GM21381 (cell line): Measurements from ENCODE around the gene ZNF512.
"Not testable (repeated sequence)": the region's sequence is repeated elsewhere in the genome, so short reads cannot be mapped to it uniquely, and the experiment has no call there.

Experiments used
- ATAC-seq: cut with Tn5 transposase; IDR thresholded peaks from one replicate; pipeline ENCODE4 v1.9.1; 2021; ENCODE audit warnings: mild to moderate bottlenecking, moderate library complexity; ENCODE audit not compliant: unreplicated experiment

Gene ZNF512

DNA sequence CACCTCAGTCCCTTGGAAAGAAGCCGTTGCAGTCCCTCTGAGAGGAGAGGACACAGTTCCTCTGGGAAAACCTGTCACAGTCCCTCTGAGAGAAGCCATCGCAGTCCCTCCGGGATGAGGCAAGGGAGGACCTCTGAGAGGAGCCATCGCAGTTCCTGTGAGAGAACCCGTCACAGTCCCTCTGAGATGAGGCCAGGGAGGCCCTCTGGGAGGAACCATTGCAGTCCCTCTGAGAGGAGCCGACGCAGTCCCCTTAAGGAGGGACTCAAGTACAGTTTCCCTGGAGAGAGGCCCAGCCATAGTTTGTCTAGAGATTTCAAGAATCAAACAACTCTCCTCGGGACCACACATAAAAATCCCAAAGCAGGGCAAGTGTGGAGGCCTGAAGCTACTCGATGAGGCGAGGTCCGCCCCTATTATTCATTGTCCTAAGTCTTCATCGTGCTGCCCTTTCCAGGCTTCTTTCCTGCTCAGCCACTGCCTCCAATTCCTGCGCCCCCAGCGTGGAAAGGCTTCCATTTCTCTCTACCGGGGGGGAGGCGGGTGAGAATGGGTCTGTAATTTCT is 630 bp upstream of the ZNF512 start:
- no peak for ATAC-seq

DNA sequence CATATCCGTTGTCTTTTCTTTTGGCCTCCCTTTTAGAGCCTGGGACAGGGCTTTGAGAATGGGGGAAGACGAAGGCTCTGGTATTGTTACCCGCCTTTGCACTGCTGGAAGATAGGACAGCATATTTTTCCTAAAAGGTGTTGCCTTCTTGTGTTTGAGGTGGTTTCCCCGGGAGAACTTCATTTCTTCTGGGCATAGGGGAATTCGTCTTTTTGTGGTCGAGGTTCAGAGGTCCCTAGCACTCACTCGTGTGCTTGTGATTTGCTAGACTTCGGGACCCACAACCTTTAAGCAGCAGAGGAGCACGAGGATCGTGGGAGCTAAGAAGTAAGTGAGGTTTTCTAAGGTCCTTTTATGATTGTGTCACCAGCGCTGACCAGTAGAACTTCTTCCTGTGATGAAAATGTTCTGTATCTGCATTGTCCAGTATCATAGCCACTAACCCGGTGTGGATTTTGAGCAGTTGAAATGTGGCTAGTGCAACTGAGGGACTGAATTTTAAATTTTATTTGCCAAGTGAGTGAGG is 611 bp downstream of the ZNF512 start:
- ATAC-seq: no peak

DNA sequence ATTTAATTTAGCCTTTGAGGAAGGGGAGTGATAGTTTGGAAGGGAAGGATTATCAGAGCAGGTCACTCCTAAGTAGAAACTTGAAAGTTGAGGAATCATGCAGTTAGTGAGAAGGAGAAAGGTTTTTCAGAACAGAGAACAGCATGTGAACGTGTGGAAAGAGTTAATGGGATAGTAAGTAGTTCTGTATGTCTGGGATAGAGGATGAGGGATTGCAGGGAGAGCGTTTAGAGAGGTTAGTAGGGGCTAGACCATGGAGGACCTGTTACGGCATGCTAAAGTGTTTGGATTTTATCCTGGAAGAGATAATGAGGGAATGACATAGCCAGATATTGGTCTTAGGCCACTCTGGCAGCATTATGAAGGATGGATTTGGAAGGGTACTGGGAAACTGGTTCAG is 1.8 kb downstream of the ZNF512 start:
- no peak for ATAC-seq

DNA sequence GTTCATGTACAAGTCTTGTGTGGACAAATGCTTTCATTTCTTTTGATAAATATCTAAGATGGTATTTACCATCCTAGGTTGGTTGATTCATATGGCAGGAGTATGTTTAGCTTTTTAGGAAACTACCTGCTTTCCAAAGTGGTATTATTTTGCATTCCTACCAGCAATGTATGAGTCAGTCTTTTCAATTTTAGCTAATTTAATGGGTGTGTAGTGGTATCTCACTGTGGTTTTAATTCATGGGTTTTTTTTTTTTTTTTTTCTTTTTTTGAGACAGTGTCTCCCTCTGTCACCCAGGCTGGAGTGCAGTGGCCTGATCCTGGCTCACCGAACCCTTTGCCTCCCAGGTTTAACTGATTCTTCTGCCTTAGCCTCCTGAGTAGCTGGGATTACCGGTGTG is 4.2 kb downstream of the ZNF512 start:
- ATAC-seq: no peak

DNA sequence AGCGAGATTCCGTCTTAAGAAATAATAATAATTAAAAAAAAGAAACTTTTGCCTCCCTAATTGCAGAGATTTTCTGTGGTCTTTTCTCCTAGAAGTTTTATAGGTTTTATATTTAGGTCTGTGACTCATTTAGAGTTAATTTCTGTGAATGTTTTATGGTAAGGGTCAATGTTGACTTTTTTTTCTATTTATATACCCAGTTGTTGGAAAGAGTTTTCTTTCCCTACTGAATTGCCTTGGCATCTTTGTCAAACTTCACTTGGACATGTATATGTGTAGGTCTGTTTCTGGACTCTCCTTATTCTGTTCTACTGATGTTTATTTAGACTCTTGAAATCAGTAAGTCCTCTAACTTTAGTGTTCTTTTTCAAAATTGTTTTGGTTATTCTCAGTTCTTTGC is 5.5 kb downstream of the ZNF512 start:
- ATAC-seq: no peak

GRCh38 chr2:27591745-27592144 is 8.9 kb downstream of the ZNF512 start:
- ATAC-seq: no peak

DNA sequence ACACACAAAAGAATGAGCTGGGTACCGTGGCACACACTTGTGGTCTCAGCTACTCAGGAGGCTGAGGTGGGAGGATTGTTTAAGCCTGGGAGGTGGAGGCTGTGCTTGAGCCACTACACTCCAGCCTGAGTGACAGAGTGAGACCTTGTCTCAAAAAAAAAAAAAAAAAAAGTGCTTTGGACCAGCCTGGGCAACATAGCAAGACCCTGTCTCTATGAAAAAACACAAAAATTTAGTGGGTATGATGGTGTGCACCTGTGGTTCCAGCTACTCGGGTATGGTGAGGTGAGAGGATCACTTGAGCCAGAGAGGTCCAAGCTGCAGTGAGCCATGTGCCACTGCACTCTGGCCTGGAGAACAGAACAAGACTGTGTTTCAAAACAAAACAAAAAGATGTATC is 10.4 kb downstream of the ZNF512 start:
- no peak for ATAC-seq

GRCh38 chr2:27594020-27594703 is 11.3 kb downstream of the ZNF512 start:
- ATAC-seq: not testable (repeated sequence)

- not testable (repeated sequence) for ATAC-seq
Observed at GRCh38 chr2:27595412-27595811, 12.6 kb downstream of the ZNF512 start.

DNA sequence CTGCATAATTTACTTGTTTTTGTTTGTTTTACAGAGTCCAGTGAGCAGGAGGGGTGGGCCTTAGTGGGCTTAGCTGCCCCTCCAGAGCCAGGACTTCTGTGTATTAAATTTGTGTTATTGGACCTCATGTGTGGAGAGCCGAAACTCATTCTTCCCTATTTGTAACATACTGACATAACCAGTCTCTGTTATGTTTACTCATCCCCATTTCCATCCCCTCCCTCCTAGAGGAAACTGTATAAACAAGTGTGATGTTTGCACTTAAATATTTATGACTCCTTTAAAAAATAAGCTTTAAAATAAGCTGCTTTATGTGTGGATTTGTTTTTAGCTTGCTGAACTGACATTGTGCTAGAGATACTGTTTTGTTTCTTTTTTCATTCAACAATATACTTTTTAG is 13.8 kb downstream of the ZNF512 start:
- ATAC-seq: no peak

- no peak for ATAC-seq
Observed at GRCh38 chr2:27606611-27607010, 23.8 kb downstream of the ZNF512 start.

DNA sequence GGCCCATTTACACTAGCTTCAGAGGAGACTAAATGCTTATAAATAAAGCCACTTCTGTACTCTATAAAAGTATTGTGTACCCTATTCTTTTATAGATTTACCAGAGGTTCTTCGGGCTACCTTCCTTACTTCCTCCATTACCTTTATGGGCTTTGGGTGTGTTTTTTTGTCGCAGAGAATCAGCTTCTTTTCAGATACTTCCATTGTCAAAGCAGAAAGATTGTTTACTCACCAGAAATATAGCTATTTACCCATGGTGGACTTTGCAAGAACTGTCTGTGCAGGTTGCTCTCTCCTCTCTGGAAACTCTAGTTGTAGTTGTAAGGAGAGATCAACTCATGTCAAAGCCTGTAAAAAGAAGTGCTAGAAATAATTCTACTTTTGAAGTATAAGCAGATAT is 31.1 kb downstream of the ZNF512 start:
- ATAC-seq: no peak

- ATAC-seq: no peak
Observed at GRCh38 chr2:27615316-27615715, 32.5 kb downstream of the ZNF512 start.

DNA sequence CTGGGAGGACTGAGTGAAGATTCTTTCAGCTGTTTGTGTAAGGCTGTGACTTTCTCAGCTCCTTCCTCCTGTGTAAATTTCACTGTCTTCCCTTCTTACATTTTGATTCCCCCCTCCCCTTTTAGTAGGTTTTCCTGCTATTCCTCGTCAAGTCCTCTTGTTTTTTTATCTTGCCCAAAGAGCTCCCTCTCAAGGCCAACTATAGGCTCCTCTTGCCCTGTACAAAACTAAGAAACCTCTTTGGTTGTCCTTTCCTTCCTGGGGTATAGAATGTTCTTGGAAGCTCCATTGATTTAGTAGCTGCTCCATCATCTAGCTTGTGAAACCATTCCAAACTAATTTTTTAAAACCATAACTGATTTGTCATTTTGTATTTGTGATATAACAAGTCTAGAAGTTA is 38.7 kb downstream of the ZNF512 start:
- ATAC-seq: no peak

DNA sequence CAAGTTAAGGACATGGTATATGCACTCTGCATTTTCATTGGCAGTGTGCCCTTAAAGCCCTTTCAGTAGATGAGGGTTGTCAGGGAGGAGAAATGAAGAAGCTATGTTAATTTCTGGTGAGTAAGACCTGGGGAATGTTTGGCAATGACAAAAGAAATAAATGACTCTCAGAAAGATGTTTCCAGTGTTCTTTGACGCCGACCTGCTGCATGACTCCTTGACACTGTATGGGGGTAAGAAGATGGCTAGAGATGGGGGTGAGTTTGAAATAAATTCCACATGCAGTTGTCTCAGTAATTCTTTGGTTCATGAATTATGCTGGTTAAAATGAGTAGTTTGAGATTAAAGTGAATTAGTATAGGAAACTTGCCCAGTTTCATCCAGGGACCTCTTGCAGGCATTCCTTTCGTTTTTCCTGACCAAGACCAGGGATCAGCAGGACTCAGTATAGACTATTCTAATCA is 40.1 kb downstream of the ZNF512 start:
- no peak for ATAC-seq

DNA sequence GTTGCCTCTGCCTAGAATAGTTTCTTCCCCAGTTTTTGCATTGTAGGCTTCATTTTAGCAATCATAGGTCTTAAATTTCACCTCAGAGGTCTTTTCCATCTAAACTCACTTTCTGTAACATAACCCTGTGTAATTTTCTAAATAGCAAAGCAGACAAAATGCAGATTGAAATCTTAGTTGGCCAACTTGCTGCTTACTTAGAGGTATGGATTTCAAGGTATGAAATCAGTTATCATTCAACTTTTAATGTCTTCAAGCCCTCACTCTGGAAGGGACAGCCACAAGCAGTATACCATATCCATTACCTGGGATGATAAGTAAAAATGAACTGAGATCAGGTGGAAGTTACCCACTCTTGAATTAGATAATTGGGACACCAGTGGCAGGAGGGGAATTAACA is 42.1 kb downstream of the ZNF512 start:
- ATAC-seq: no peak

GRCh38 chr2:27626323-27626722 is 43.5 kb downstream of the ZNF512 start:
- ATAC-seq: not testable (repeated sequence)

DNA sequence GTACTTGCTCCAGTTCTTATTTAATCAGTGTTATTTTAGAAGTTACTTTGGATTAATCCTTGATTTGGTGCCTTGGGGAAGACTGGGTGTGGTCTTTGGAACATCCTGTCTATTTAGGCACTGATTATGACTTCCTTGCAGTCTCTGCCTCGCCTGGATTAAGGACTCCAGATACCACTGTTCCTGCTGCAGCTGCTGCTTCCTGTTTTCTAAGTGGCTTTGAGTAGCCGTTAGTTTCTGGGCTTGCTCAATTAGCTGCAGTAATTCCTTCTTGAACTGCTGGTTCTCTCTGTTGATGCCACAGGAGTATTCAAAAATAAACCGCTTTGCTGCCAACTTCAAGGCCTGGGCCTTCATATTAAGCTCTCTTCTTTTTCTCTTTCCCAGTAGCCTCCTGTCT is 44.1 kb downstream of the ZNF512 start:
- ATAC-seq: not testable (repeated sequence)

GRCh38 chr2:27627963-27628766 is 45.3 kb downstream of the ZNF512 start:
- peak; percentile 2 for ATAC-seq

DNA sequence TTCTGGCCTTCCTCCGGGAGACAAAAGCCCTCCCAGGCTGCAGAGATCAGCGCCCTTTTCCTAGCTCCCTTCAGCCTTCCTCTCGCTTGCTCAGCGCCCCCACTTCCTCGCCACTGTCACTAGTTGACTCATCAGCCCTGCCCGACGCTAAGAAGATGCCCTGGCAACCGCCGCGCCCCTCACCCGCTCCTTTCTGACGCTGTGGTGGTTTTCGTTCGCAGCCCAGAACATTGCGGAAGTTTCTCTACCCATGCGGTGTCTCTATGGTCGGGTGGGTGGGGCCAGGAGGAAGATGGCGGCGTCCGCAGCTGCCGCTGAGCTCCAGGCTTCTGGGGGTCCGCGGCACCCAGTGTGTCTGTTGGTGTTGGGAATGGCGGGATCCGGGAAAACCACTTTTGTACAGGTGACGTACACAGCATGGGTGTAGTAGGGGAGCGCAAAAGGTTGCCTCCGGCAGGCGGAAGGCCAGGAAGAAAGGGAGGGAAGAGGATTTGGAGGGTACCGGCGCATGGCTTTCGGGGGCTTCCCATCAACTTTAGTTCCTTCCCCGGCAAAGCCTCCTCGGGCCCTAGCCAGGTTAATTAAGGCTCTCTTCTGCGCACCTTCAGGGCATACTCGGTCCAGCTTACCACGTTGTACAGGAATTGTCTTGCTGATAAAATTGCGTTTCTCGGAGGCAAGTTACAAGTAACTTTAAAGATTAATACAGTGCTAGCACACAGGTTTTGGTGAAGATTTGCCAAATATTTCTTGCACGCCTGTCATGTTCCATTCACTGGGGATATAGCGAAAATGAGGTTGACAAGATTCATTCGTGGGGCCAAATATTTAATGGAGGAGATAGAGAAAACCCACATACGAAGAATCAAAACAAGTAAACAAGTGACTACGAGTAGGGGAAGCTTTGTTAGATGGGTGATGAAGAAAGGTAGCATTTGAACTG is 46.2 kb downstream of the ZNF512 start, which contains the start of the genes CCDC121 and GPN1:
Gene CCDC121, minus strand, starts transcription at position 246 of the 943 bp plus-strand sequence. CDS start 1,213 bp downstream, outside the sequence.
Gene GPN1, plus strand, starts transcription at position 284 of the 943 bp plus-strand sequence. Its CDS starts 9 bp downstream, at position 293.
- ATAC-seq: peak; percentile 97
